Colonic mucosa (tissue), 4 donors: Measurements from ENCODE around the gene AKAP6. TPM values are rescaled to one million over a fixed set of nuclear protein-coding genes. Genes with fewer than 3 reads are reported as not detected.
A peak's percentile ranks its signal among the peaks of the same experiment; 100 is the strongest.

ENCODE experiments used
- DNase-seq: peaks from one replicate; pipeline ENCODE4 v3.0.0-alpha.2; 2020
- H3K27ac ChIP-seq: fragments of 200-600 bp; one replicate; pipeline ENCODE4 v1.8.0; 2021
- H3K27me3 ChIP-seq: fragments of 200-600 bp; one replicate; pipeline ENCODE4 v1.8.0; 2021
- H3K36me3 ChIP-seq: fragments of 200-600 bp; one replicate; pipeline ENCODE4 v1.8.0; 2021
- H3K4me1 ChIP-seq: fragments of 200-600 bp; one replicate; pipeline ENCODE4 v1.8.0; 2021; ENCODE audit warnings: mild to moderate bottlenecking
- H3K4me3 ChIP-seq: fragments of 200-600 bp; one replicate; pipeline ENCODE4 v1.8.0; 2021
- H3K9ac ChIP-seq, 2 donors: one replicate each; pipeline ENCODE4 v1.7.0; 2013; ENCODE audit warnings: control low read depth in 2 of 2, low read depth in 2 of 2, low read length in 2 of 2
- H3K9me3 ChIP-seq: fragments of 200-600 bp; one replicate; pipeline ENCODE4 v1.8.0; 2021
- CTCF ChIP-seq: fragments of 200-600 bp; IDR thresholded peaks from one replicate; pipeline ENCODE4 v1.8.0; 2022; ENCODE audit warnings: antibody characterized with exemption, mild to moderate bottlenecking
- intact Hi-C: fragments of 100-400 bp; cut with DNase I; formaldehyde crosslinking; loops from one replicate; pipeline ENCODE4 v1.14.1; 2022
- total RNA-seq, 2 donors: library from RNA; stranded (reverse); fragmentation: NEBNext Ultra II Directional in 1 of 2; extraction: Animal tissue kit (Norgen Biotek cat#: 25700) in 1 of 2; gene quantifications; one replicate each; pipeline ENCODE4 v1.2.1, GENCODE V29; 2021
- donor health status: healthy.
- donor health status: DM: no; HTN: no; CAD: no.
- donor health status: DM: no; HTN: no; CAD: no.

Gene AKAP6
- total RNA-seq, 2 donors from 2014 or later, result 1.3 to 10.3 TPM

- no peaks in the 10 kb centered on the region for H3K9me3 ChIP-seq
- H3K4me3 ChIP-seq, result no peak overlapping the region
- DNase-seq, result no peak
- H3K4me1 ChIP-seq, result no peaks in the 10 kb centered on the region
- TF ChIP-seq CTCF, result no peak
- intact Hi-C loops, result no loop called here
- H3K36me3 ChIP-seq, result no peaks in the 10 kb centered on the region
- no peak overlapping the region for H3K9ac ChIP-seq
- no peaks in the 10 kb centered on the region for H3K27me3 ChIP-seq
- no peak overlapping the region for H3K27ac ChIP-seq
Observed at GRCh38 chr14:32509632-32510187, 180.6 kb downstream of the AKAP6 start.

GRCh38 chr14:32510815-32511214 lies 181.7 kb downstream of the AKAP6 start:
- intact Hi-C loops, result no loop called here
- H3K27ac ChIP-seq, result no peak overlapping the region

GRCh38 chr14:32512348-32512747 lies 183.2 kb downstream of the AKAP6 start:
- H3K27me3 ChIP-seq, result no peaks in the 10 kb centered on the region
- DNase-seq, result no peak
- H3K27ac ChIP-seq, result no peak overlapping the region
- no peak overlapping the region for H3K9ac ChIP-seq
- no peak for TF ChIP-seq CTCF
- no peaks in the 10 kb centered on the region for H3K4me1 ChIP-seq
- intact Hi-C loops, result no loop called here
- H3K36me3 ChIP-seq, result no peaks in the 10 kb centered on the region
- no peaks in the 10 kb centered on the region for H3K9me3 ChIP-seq
- H3K4me3 ChIP-seq, result no peak overlapping the region

More at GRCh38 chr14:32510815-32511214, 181.7 kb downstream of the AKAP6 start:
- Histone ChIP-seq H3K27me3 (no peaks in the 10 kb centered on the region), H3K4me1 (no peaks in the 10 kb centered on the region), H3K36me3 (no peaks in the 10 kb centered on the region), H3K9me3 (no peaks in the 10 kb centered on the region), H3K4me3 (no peak overlapping the region), H3K9ac (no peak overlapping the region)
- TF ChIP-seq CTCF, result no peak
- no peak for DNase-seq

GRCh38 chr14:32512813-32513212 lies 183.7 kb downstream of the AKAP6 start:
- Histone ChIP-seq H3K36me3 (no peaks in the 10 kb centered on the region), H3K9me3 (no peaks in the 10 kb centered on the region), H3K27ac (no peak overlapping the region), H3K4me1 (no peaks in the 10 kb centered on the region), H3K27me3 (no peaks in the 10 kb centered on the region), H3K9ac (no peak overlapping the region), H3K4me3 (no peak overlapping the region)
- intact Hi-C loops, result no loop called here
- TF ChIP-seq CTCF, result no peak
- no peak for DNase-seq

GRCh38 chr14:32513571-32514009 lies 184.5 kb downstream of the AKAP6 start:
- no peak overlapping the region for H3K9ac ChIP-seq
- H3K4me3 ChIP-seq, result no peak overlapping the region
- H3K27ac ChIP-seq, result no peak overlapping the region
- H3K27me3 ChIP-seq, result no peaks in the 10 kb centered on the region
- intact Hi-C loops, result no loop called here
- H3K36me3 ChIP-seq, result no peaks in the 10 kb centered on the region
- DNase-seq, result no peak
- no peaks in the 10 kb centered on the region for H3K9me3 ChIP-seq
- no peaks in the 10 kb centered on the region for H3K4me1 ChIP-seq
- TF ChIP-seq CTCF, result peak; percentile 41
